ENCODE data around the gene DNAH14. TPM values are rescaled to one million over a fixed set of nuclear protein-coding genes. Genes with fewer than 3 reads are reported as not detected.

Gene DNAH14
- total RNA-seq, 1 experiment from 2014 or later: 33.2 TPM

DNA sequence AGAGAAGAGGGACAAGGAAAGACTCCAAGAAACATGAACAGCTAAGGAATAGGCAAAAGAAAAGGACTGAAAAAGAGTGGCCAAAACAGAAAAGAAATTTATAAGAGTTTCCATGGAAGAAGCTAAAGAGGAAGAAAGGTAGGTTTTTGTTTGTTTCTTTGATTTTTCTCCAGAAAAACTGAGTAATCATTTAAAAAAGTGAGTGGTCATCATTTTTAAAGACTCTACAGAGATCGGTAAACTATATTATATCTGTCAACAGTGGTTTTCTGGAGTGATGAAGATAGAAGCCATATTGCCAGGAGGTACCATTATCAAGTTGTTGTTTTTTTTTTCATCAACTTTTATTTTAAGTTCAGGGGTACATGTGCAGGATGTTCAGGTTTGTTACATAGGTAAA is 202.4 kb downstream of the DNAH14 start:
- POLR2A ChIA-PET: no interaction called here
- no peaks in the 10 kb centered on the region for H3K4me1 ChIP-seq (ENCODE audit: control insufficient read depth in 1 of 2, insufficient read depth in 2 of 2, low read length in 2 of 2)
- no peaks in the 10 kb centered on the region for H3K27me3 ChIP-seq (ENCODE audit: insufficient read depth, low read length)
- no peaks in the 10 kb centered on the region for H3K9me3 ChIP-seq (ENCODE audit: control insufficient read depth in 1 of 2, insufficient read depth in 1 of 2, low read depth in 1 of 2, low read length in 2 of 2)
- no peaks in the 10 kb centered on the region for H4K20me1 ChIP-seq (ENCODE audit: insufficient read depth)
- ATAC-seq: no peak
- H3K27ac ChIP-seq (ENCODE audit: low read depth, low read length): no peak overlapping the region
- no peak overlapping the region for H3K9ac ChIP-seq (ENCODE audit: low read length)
- H3K4me2 ChIP-seq (ENCODE audit: low read length): no peak overlapping the region
- DNase-seq (ENCODE audit: low read depth, low spot score): no peak
- RAD21 ChIA-PET (ENCODE audit: low non-redundant PET in 1 of 2, low total read pairs in 2 of 2, uncharacterized antibody in 2 of 2, unreplicated experiment in 2 of 2): no interaction called here
- no peak for TF ChIP-seq SIN3A (IDR thresholded peaks at IDR 0.05; ENCODE audit: low read depth)
- TF ChIP-seq TCF7L2 (IDR thresholded peaks at IDR 0.05; ENCODE audit: borderline replicate concordance, extremely low read depth, insufficient read depth, insufficient read length): no peak
- no peak for TF ChIP-seq POLR2A (IDR thresholded peaks at IDR 0.05; ENCODE audit: borderline replicate concordance, extremely low read depth, insufficient read depth, insufficient read length)
- TF ChIP-seq ZFX (IDR thresholded peaks at IDR 0.05): no peak
- TF ChIP-seq, protein P1, sequence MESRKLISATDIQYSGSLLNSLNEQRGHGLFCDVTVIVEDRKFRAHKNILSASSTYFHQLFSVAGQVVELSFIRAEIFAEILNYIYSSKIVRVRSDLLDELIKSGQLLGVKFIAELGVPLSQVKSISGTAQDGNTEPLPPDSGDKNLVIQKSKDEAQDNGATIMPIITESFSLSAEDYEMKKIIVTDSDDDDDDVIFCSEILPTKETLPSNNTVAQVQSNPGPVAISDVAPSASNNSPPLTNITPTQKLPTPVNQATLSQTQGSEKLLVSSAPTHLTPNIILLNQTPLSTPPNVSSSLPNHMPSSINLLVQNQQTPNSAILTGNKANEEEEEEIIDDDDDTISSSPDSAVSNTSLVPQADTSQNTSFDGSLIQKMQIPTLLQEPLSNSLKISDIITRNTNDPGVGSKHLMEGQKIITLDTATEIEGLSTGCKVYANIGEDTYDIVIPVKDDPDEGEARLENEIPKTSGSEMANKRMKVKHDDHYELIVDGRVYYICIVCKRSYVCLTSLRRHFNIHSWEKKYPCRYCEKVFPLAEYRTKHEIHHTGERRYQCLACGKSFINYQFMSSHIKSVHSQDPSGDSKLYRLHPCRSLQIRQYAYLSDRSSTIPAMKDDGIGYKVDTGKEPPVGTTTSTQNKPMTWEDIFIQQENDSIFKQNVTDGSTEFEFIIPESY (IDR thresholded peaks at IDR 0.05; ENCODE audit: extremely low read depth, insufficient replicate concordance, low read length): no peak
- no peak overlapping the region for H2AFZ ChIP-seq (ENCODE audit: low read depth, low read length, poor library complexity, severe bottlenecking)
- intact Hi-C loops (cut with micrococcal nuclease): no loop called here
- no peaks in the 10 kb centered on the region for H3K36me3 ChIP-seq (ENCODE audit: control insufficient read depth in 1 of 2, insufficient read depth in 2 of 2, low read length in 2 of 2)
- no peaks in the 10 kb centered on the region for H3K79me2 ChIP-seq (ENCODE audit: insufficient read depth, low read length)
- H3K9me2 ChIP-seq (ENCODE audit: insufficient read depth): no peaks in the 10 kb centered on the region
- H3K4me3 ChIP-seq (replicated peaks in 1 of 2; ENCODE audit: low read depth in 1 of 2, low read length in 2 of 2): no peak overlapping the region
- CTCF ChIA-PET: no interaction called here
- BruUV-seq (replicated peaks): no TSS peak

DNA sequence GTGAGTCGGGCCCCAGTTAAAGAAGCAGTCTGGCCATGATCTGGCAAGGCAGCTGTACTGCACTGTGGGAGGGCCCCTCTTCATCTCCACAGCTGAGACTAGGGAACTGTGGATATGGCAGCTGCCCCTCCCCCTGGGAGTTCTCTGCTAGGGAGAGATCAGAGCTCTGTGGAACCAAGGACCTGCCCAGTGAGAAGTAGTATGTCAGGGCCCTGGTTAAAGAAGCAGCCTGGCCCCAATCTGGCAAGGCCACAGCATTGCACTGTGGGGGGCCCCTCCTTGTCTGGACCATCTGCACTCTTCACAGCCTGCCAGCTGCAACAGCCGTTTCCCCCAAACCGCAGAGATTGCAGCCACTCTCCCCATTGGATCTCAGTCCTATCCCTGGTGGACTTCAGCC is 208.5 kb downstream of the DNAH14 start:
- no peak for DNase-seq (ENCODE audit: low read depth, low spot score)
- no peak overlapping the region for H3K4me2 ChIP-seq (ENCODE audit: low read length)
- intact Hi-C loops (cut with micrococcal nuclease): no loop called here
- no peak overlapping the region for H3K4me3 ChIP-seq (replicated peaks in 1 of 2; ENCODE audit: low read depth in 1 of 2, low read length in 2 of 2)
- no peaks in the 10 kb centered on the region for H3K27me3 ChIP-seq (ENCODE audit: insufficient read depth, low read length)
- H3K9me3 ChIP-seq (ENCODE audit: control insufficient read depth in 1 of 2, insufficient read depth in 1 of 2, low read depth in 1 of 2, low read length in 2 of 2): no peaks in the 10 kb centered on the region
- H3K9ac ChIP-seq (ENCODE audit: low read length): no peak overlapping the region
- no peaks in the 10 kb centered on the region for H3K9me2 ChIP-seq (ENCODE audit: insufficient read depth)
- ChIA-PET POLR2A (no interaction called here), CTCF (no interaction called here), RAD21 (ENCODE audit: low non-redundant PET in 1 of 2, low total read pairs in 2 of 2, uncharacterized antibody in 2 of 2, unreplicated experiment in 2 of 2) (no interaction called here)
- H2AFZ ChIP-seq (ENCODE audit: low read depth, low read length, poor library complexity, severe bottlenecking): no peak overlapping the region
- no peak overlapping the region for H3K27ac ChIP-seq (ENCODE audit: low read depth, low read length)
- no peaks in the 10 kb centered on the region for H3K36me3 ChIP-seq (ENCODE audit: control insufficient read depth in 1 of 2, insufficient read depth in 2 of 2, low read length in 2 of 2)
- no peaks in the 10 kb centered on the region for H4K20me1 ChIP-seq (ENCODE audit: insufficient read depth)
- no peaks in the 10 kb centered on the region for H3K79me2 ChIP-seq (ENCODE audit: insufficient read depth, low read length)
- no peak for ATAC-seq
- no peaks in the 10 kb centered on the region for H3K4me1 ChIP-seq (ENCODE audit: control insufficient read depth in 1 of 2, insufficient read depth in 2 of 2, low read length in 2 of 2)
- no TSS peak for BruUV-seq (replicated peaks)
- no peak for TF ChIP-seq FOSL1 (IDR thresholded peaks at IDR 0.05; ENCODE audit: low read depth)
- TF ChIP-seq SP1 (IDR thresholded peaks at IDR 0.05; ENCODE audit: low read depth): no peak
- TF ChIP-seq, protein P1 (IDR thresholded peaks at IDR 0.05; ENCODE audit: extremely low read depth, insufficient replicate concordance, low read length): no peak
- TF ChIP-seq ZNF274 (IDR thresholded peaks at IDR 0.05; ENCODE audit: low read depth, low read length): no peak
- TF ChIP-seq, protein P2, sequence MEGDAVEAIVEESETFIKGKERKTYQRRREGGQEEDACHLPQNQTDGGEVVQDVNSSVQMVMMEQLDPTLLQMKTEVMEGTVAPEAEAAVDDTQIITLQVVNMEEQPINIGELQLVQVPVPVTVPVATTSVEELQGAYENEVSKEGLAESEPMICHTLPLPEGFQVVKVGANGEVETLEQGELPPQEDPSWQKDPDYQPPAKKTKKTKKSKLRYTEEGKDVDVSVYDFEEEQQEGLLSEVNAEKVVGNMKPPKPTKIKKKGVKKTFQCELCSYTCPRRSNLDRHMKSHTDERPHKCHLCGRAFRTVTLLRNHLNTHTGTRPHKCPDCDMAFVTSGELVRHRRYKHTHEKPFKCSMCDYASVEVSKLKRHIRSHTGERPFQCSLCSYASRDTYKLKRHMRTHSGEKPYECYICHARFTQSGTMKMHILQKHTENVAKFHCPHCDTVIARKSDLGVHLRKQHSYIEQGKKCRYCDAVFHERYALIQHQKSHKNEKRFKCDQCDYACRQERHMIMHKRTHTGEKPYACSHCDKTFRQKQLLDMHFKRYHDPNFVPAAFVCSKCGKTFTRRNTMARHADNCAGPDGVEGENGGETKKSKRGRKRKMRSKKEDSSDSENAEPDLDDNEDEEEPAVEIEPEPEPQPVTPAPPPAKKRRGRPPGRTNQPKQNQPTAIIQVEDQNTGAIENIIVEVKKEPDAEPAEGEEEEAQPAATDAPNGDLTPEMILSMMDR (IDR thresholded peaks at IDR 0.05 in 2 of 3, conservative IDR thresholded peaks at IDR 0.05 in 1 of 3; ENCODE audit: borderline replicate concordance in 1 of 3, insufficient read depth in 1 of 3, low read depth in 2 of 3, low read length in 2 of 3): no peak
- no peak for TF ChIP-seq SIN3A (IDR thresholded peaks at IDR 0.05; ENCODE audit: low read depth)
- TF ChIP-seq RAD21 (IDR thresholded peaks at IDR 0.05; ENCODE audit: low read depth): no peak
- no peak for TF ChIP-seq POLR2AphosphoS5 (IDR thresholded peaks at IDR 0.05; ENCODE audit: low read depth, low read length)
- TF ChIP-seq EZH2phosphoT487 (IDR thresholded peaks at IDR 0.05; ENCODE audit: borderline replicate concordance): no peak
